Measurements from ENCODE around the gene OR2T2.

DNA sequence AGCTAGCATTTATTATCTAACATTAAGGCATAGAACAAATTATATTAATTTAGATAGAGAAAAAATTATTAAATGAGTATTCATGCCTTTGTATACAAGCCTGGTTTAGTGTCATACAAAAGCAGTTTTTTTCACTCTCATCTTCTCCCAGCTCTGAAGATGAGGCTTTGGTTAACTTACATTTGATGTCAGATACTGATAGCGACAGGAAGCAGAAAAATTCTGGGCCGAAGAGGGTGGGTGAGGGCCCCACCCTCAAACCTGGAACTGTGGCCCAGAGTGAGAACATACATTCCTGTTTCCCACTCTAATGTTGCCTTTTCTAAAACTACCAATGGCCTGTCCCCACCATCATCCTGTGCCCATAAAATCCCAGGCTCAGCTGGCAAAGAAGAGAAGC lies 27.6 kb upstream of the OR2T2 start:
- TF ChIP-seq, protein P1, sequence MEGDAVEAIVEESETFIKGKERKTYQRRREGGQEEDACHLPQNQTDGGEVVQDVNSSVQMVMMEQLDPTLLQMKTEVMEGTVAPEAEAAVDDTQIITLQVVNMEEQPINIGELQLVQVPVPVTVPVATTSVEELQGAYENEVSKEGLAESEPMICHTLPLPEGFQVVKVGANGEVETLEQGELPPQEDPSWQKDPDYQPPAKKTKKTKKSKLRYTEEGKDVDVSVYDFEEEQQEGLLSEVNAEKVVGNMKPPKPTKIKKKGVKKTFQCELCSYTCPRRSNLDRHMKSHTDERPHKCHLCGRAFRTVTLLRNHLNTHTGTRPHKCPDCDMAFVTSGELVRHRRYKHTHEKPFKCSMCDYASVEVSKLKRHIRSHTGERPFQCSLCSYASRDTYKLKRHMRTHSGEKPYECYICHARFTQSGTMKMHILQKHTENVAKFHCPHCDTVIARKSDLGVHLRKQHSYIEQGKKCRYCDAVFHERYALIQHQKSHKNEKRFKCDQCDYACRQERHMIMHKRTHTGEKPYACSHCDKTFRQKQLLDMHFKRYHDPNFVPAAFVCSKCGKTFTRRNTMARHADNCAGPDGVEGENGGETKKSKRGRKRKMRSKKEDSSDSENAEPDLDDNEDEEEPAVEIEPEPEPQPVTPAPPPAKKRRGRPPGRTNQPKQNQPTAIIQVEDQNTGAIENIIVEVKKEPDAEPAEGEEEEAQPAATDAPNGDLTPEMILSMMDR (IDR thresholded peaks at IDR 0.05), result no peak
- no peak for TF ChIP-seq POLR2A (IDR thresholded peaks at IDR 0.05)

Data from esophagus squamous epithelium (tissue), 4 donors.